Measurements from ENCODE around the gene BIRC6. TPM values are rescaled to one million over a fixed set of nuclear protein-coding genes. Genes with fewer than 3 reads are reported as not detected.

Gene BIRC6
- total and polyA plus RNA-seq, 2 of the 4 experiments (the other 2 are of a cell fraction) = 26.5 to 316 TPM

- BruUV-seq (replicated peaks) = TSS peak; percentile 6
- Histone ChIP-seq H2BK120ac (ENCODE audit: low read depth, low read length) (no peak overlapping the region), H3K9me3 (ENCODE audit: control insufficient read depth, insufficient read depth, low read length) (no peaks in the 10 kb centered on the region), H3K9me1 (ENCODE audit: insufficient read depth, low read length) (peaks cover 3% of the 10 kb centered on the region; the same call in 1 of the 2 replicates), H2BK20ac (ENCODE audit: low read depth, low read length) (no peak overlapping the region), H3K4me1 (ENCODE audit: control insufficient read depth, insufficient read depth, low read length) (no peaks in the 10 kb centered on the region), H4K5ac (ENCODE audit: low read depth, low read length) (no peak overlapping the region), H3K27ac (ENCODE audit: insufficient read depth, low read length) (no peak overlapping the region), H2BK15ac (ENCODE audit: low read depth, low read length) (no peak overlapping the region), H3K27me3 (ENCODE audit: control insufficient read depth, insufficient read depth, low read length) (no peaks in the 10 kb centered on the region), H3K79me1 (ENCODE audit: low read depth in 1 of 2, low read length in 2 of 2) (peaks cover 13 to 27% of the 10 kb centered on the region in 2 experiments), H2AK9ac (replicated peaks; ENCODE audit: low read depth, low read length, poor library complexity) (no peak overlapping the region), H4K20me1 (ENCODE audit: insufficient read depth, low read length) (no peaks in the 10 kb centered on the region), H4K91ac (ENCODE audit: insufficient read depth, low read depth, low read length) (no peak overlapping the region), H3K4me2 (ENCODE audit: low read depth, low read length) (no peak overlapping the region), H3K9ac (ENCODE audit: low read depth, low read length) (no peak overlapping the region), H3K4ac (ENCODE audit: low read depth, low read length) (no peak overlapping the region), H3K56ac (ENCODE audit: extremely low read depth, insufficient read depth, low read length) (no peak overlapping the region), H4K8ac (ENCODE audit: low read depth in 2 of 2, low read length in 2 of 2) (no peak overlapping the region), H2AK5ac (ENCODE audit: low read depth, low read length) (no peak overlapping the region), H3K23ac (ENCODE audit: low read depth, low read length) (no peak overlapping the region), H3K36me3 (ENCODE audit: control insufficient read depth, insufficient read depth, low read length) (peaks cover 6% of the 10 kb centered on the region), H3K14ac (replicated peaks; ENCODE audit: low read depth, low read length) (no peak overlapping the region), H3K4me3 (ENCODE audit: insufficient read depth, low read depth, low read length) (no peak overlapping the region), H3K18ac (ENCODE audit: low read depth, low read length) (no peak overlapping the region), H2AFZ (replicated peaks; ENCODE audit: low read length, poor library complexity) (no peak overlapping the region), H2BK5ac (ENCODE audit: low read depth, low read length, poor library complexity, severe bottlenecking) (no peak overlapping the region)
- POLR2A ChIA-PET (ENCODE audit: unreplicated experiment) = no interaction called here
- no CpG with 5 or more reads among the region's 3 CpGs for WGBS, 2 experiments (ENCODE audit: extremely low coverage in 2 of 2, insufficient read length in 1 of 2)
- TF ChIP-seq MAFK (IDR thresholded peaks at IDR 0.05; ENCODE audit: low read depth, low read length) = peak; percentile 95
- TF ChIP-seq USF2 (IDR thresholded peaks at IDR 0.05; ENCODE audit: low read depth, low read length) = no peak
- TF ChIP-seq RCOR1 (IDR thresholded peaks at IDR 0.05; ENCODE audit: insufficient replicate concordance, low read length) = no peak
- ATAC-seq (ENCODE audit: low read depth) (no peak), DNase-seq (no peak)
- intact Hi-C loops (cut with micrococcal nuclease) (no loop called here), in situ Hi-C loops (cut with MboI; ENCODE audit: low sequenced_read_pairs) (no loop called here), dilution Hi-C loops (cut with HindIII; ENCODE audit: low sequenced_read_pairs, unreplicated experiment) (no loop called here)
- CTCF ChIA-PET = no interaction called here
Observed at GRCh38 chr2:32455816-32456215, 99.0 kb downstream of the BIRC6 start.
